Occipital lobe (tissue), 2 donors: ENCODE results near the gene GRK4. TPM values are rescaled to one million over a fixed set of nuclear protein-coding genes. Genes with fewer than 3 reads are reported as not detected.
A peak's percentile ranks its signal among the peaks of the same experiment; 100 is the strongest.
"Not testable (repeated sequence)": the region's sequence is repeated elsewhere in the genome, so short reads cannot be mapped to it uniquely, and the experiment has no call there.

ENCODE experiments used
- DNase-seq: peaks from one replicate; lab custom pipeline; 2025; lab: John Stamatoyannopoulos, UW
- total RNA-seq: library from RNA; depleted of rRNA; stranded (reverse); fragments of >200 nt; gene quantifications from one replicate; pipeline ENCODE4 v1.2.3, GENCODE V29; 2014

Gene GRK4
- total RNA-seq, 1 donor from 2014 or later = 53.8 TPM

DNA sequence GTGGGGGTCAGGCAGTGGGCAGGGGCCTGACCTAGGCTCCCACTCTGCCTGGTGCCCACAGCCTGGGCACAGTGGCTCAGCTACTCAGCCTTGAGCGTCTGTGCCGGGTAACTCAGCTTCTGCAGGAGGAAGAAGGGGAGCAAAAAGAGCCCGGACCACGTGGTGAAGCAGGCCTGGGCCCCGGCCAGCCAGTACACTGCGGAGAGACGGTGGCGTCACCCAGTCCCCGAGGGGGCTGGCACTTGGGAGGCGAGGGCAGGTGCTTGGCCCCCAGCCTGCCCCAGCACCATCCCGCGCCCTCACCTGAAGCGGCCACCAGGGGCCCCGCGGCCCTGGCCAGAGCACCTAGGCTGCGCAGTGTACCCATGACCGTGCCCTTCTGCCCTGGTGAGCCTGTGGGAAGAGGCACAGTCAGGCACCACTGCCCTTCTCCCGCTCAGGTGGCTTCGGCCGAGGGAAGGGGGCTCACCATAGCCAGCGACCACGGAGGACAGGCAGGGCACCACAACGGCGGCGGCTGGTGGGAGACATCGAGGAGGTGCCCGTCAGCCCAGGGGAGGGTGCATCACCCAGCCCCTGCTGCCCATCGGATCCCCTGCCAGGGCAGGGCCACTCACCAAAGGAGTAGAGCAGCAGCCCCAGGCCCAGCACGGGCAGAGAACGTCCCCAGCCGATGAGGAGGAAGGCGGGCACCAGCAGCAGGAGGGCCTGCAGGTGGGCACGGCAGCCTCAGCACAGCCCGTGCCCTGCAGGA, 32.4 kb upstream of the GRK4 start:
- DNase-seq = peak; percentile 37

DNA sequence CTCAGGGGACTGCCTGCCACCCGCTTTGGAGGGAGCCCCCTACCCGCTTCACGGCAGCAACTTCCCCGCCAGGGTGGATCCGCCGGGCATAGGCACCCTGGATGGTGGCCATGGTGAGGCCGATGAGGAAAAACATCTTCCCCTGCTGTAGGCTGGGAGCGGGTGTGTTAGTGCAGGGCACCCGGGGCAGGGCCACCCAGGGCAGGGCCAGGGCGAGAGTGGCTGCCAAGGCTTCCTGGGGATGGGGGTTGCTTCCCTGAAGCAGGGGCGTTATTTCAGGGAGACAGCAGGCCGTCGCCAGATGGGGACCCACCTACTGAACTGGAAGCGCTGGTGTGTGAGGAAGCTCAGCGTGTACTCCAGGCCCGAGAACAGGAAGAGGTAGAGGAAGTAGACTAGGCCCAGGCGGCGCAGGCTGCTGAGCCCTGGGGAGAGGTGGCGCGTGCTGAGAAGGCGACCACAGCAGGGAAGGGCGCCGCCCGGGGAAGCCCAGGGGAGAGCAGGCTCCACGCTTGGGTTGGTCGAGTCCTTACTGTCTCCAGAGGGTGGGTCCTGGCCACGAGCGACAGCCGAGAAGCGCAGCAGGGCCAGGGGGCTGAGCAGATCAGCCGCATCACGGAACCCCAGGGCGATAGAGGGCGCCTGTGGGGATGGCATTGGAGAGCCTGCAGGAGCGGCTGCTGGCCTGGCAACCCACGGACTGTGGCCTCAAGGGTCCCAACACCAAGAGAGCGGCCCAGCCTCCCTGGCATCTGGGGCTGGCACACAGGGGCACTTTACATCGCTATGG, 31.7 kb upstream of the GRK4 start:
- DNase-seq = no peak

DNA sequence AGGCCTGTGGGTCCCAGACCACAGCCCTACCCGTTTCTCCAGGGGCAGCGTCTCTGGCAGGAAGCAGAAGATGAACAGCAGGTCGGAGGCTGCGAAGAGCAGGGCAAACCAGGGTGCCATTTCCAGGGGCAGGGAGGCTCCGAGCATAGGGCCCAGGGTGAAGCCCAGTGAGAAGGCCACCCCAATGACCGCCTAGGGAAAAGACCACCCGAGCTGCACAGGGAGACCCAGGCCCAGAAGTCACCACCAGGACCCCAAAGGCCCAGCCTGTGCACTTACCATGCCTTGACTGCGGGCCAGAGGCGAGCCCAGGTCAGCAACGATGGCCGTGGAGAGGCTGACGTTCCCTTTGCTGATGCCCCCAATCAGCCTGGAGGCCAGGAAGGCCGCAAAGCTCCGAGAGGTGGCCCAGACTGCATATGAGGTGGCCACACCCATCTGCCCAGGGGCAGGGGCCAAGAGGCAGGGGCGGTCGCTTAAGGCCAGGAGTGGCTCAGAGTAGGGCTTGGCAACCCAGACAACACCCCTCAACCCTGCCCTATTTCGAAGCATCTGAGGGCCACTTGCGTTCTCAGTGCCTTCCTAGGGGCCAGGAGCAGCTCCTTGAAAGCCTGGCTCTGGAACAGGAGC, 30.9 kb upstream of the GRK4 start:
- no peak for DNase-seq

DNA sequence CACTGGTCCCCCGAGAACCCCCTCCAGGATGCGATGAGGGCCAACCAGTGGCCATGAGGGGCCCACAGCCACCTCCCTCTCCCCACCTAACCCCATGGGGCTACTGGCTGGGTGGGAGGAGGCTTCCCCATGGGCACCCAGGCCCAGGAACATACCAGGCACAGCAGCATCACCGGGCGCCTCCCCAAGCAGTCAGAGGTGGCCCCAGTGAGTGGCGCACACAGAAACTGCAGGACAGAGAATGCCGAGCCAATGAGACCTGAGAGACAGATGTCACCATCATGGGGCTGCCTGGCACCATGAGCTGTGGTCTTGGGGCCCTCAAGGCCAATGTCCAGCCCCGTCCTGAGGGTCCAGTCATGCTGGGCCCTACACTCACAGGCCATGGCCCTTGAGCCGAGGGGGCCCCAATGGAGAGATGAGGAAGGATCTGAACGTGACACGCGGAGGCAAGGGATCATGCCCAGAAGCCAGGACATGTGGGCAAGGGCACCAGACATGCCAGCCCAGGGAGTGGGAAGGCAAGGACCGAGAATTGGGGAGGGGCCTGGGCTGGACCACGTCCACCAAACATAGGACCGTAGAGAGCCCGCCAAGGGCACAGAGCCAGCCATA, 30.3 kb upstream of the GRK4 start:
- no peak for DNase-seq

DNA sequence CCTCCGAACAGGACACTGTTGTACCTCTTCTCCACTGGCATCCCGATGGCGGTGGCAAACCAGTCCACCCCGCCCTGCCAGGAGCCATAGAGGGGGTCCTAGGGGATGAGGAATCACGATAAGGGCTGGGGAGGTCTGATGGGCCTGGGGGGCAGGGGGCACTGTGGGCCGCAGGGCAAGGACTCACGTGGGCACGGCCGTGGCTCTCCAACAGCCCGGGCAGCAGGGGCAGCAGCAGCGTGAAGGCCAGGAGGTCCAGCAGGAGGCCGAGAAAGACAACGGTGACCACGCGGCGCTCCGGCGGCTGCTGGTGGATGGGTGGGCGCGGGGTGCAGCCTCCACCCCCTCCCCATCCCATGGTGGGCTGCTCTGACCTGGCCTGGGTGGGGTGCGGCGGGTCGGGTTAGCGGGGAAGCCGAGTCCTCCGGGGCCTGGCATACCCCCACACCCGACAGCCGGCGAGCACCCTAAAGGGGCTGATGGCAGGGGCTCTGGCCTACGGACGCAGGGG, 29.8 kb upstream of the GRK4 start:
- DNase-seq = no peak

DNA sequence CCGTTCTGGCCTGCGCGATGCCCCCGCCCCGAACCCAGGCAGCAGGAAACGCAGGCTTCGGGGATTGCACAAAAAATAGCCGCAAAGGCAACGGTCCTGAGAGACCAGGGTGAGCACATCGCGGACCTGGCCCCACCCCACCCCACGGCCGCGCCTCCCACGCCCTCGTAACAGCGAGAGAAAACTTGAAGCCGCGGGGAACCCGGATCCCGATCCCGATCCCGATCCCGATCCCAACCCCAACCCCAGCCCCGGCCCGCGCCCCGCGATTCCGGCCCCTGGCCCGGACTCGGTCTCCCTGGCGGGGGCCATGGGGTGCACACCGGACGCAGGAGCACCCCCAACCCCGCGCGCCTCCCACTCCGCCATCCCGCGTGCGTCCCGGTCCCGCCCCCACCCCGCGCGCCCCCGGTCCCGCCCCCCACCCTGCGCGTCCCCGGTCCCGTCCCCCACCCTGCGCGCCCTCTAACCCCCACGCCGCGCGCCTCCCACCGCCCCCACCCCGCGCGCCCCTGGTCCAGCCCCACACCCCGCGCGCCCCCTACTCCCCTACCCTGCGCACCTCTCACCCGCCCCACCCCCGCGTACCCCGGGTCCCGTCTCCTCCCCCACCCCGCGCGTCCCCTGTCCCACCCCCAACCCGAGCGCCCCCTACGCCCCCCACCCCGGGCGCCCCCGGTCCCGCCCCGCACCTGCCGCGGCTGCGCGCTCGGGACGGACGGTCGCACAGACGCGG, 29.1 kb upstream of the GRK4 start:
- no peak for DNase-seq

DNA sequence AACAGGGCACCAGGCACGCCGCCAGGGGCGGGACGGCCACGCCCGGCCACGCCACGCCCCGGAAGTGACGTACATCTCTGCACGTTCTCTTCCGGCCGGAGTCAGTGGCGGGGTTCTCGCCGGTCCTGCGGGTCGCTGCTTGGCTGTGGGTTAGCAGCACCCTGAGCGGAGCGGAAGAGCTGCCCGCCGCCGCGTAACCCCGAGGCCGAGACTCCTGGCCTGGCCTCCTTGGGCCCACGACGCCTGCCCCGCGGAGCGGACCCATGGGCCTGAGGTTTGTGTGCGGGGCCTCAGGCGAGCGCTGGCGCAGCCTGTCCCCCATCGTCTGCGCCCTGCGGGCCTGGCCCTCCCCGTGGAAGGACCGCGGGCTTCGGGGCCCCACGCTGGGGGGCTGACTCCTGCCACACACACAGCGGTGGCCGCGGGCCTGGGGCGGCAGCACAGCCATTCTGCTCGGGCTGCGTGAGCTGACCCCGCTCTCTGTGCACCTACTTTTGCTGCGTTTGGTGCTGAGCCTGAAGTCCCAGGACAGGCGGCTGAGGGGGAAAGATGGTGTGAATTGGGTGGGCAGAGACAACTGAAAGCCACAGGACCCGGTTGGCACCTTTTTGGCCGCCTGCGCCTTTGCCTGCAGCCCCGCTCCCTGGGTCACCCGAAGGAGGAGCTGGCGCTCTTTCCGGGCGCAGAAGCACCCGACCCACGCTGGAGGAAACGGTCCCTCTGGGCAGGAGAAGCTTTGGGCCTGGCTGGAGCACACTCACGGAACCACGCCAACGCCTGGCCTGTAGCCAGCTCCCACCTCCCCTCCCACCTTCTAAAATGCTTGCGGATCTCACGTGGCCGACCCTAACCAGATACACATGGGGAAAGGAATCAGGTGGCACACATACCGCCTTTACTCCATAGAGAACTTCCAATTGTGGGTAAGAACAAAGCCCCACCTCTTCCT, 28.3 kb upstream of the GRK4 start:
- DNase-seq = peak; percentile 72

DNA sequence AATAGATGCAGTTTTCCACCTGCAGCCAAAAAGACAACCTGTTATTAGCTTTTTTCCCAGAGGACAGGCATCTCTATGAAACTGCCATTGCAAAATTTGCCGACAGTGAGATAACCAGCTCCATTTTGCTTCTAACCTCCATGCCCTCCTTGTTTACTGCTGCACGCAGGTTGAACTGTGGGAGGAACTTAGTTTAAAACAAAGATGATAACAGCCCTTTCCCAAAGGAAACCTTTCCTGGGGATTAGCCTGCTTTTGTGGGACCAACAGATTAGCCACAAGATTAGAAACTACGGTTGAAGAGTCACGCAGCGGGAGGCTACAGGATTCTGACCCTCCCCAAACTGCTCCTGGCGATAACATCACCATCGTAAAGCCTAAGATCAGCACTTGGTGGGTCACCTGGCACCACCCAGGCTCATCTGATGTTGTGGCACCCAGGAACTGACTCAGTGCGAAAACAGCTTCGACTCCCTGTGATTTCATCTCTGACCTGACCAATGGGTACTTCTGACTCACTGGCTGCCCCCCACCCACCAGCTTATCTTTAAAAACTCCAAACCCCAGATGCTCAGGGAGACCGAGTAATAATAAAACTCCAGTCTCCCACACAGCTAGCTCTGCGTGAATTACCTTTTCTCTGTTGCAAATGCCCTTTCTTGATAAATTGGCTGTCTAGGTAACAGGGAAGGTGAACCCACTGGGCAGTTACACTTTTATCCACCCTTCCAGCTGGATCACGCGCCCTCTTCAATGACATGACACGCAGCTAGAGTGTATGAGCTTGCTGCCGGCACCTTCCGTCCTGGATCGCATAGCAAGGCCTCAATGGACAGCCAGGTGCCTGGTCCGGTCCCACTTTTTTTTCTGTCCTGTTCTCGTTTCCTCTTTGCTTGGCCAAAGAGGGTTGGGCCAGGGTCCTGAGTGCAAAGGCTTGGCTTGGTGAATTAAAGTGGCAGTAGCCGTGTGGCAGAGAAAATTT, 27.3 kb upstream of the GRK4 start:
- DNase-seq = no peak

DNA sequence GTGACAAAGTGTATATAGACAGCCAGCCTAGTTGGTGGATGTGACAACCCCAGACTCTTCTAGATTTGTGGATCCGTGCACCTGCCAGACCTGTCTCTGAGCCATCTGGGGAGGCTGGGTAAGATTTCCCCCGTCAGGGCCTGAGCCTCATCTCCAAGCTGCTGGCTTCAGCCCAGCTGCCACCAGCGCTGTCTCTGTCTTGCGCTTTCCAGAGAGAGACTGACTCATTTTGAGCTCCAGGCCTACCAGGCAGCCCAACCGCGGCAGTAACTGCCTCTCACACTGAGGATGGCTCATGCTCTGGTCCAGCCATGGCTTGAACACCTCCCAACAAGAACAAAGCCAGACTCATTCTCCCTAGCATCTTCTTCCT, 26.6 kb upstream of the GRK4 start:
- DNase-seq = peak; percentile 43

DNA sequence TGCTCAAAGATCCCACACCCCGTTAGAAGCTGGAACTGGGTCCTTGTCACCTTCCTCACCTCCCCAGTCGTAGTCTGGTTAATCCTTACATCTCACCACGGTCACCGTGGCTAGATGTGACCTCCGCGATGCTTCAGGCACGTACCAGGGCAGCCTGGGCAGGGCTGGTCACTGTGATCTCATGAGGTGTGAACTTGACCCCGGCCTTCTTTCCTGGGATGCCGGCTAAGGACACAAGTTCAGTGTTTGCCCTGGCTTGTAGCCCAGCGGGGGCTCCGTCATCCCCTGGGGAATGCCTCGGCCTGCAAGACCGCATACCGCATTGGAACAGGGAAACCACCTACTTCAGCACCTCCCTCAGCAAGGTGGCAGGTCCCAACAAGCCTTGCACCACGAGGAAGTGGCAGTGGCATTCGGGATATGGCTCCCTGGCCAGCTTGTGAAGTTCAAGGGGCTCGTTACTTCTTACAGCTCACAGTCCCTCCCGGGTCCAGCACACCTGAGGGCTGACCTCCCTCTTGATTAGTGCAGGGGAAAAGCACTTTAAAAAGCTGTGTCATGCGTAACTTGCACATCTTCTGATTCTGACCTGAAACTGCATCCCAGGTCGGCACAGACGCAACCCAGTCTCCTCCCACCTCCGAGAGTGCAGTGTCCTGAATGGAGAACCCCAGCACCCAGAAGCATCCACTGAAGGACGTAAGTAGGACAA, 26.1 kb upstream of the GRK4 start:
- no peak for DNase-seq

DNA sequence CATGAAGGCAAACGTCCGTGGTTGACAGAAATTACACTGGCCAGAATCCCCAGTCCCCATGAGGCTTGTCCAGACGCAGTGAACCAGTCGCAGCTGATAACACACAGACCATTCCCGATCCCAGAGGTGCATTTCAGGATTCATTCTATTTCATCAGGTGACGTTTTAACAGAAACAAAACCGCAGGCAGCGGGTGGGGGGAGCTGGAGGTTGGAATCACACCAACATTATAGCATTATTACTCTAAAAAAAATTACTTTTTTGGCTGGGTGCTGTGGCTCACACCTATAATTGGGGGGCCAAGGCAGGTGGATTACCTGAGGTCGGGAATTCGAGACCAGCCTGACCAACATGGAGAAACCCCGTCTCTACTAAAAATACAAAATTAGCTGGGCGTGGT, 25.4 kb upstream of the GRK4 start:
- DNase-seq = no peak

DNA sequence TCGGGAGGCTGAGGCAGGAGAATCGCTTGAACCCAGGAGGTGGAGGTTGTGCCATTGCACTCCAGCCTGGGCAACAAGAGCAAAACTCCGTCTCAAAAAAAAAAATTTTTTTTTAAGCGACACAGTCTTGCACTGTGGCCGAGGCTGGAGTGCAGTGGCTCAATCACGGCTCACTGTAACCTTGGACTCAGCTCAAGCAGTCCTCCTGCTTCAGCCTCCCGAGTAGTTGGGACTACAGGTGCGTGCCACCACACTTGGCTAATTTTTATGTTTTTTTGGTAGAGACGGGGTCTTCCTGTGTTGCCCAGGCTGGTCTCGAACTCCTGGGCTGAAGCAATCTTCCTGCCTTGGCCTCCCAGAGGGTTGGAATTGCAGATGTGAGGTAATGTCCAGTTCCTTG, 25.0 kb upstream of the GRK4 start:
- not testable (repeated sequence) for DNase-seq

DNA sequence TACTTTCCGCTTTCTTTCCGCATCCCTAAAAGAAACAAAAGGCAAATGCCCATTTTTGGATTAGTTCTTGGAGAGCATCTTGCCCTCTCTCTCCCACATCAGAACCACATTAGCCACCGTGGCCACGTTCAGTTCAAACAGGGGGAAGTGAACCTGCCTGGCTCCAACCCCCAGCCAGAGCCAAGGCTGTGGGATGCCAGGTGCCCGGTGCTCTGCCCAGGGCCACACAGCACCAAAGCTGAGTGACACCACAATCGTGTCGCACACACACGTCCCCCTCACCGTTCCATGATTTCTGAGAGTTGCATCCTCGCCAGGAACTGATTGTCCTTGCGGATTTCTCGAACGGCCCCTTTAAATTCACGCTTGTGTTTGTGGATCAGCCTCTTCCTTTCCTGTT, 24.5 kb upstream of the GRK4 start:
- DNase-seq = no peak

DNA sequence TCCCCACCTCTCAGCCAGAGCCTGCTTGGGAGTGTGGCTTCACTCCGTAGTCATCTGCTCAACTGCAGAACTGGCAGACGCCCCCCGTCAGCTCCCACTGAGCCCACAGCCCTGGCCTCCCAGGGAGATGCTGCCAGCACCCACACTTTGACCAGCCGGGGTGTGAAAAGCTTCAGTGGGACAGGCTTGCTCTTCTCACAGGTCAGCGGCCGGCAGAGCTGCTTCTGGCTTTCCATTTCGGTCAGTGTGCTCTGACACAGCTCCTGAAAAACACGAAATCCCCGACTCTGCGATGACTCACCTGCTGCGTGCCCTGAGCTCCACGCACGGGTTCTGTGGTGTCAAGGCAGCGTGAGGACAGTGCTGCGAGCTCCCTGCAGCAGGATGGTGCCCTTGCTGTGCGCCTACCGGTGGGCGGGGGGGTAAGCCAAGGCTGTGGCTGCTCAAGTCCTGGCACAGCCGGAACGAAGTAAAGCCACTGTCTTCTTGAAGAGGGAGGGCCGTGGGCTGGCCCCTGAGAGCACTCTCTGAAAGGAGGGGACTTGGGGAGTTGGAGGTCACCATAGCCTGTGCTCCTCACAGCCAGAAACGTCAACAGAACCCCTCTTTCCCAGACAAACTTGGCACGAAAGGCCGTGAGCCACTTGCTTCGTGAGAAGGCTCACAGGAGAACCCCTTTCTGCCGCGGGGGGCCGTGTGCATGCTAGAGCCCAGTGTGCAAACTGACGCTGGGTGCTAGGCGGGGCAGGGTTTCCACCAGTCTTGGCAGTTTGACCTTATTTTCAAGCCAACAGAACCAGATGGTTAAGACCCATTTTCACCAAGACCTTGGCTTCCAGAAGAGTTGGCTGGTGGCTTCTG, 23.8 kb upstream of the GRK4 start:
- no peak for DNase-seq

DNA sequence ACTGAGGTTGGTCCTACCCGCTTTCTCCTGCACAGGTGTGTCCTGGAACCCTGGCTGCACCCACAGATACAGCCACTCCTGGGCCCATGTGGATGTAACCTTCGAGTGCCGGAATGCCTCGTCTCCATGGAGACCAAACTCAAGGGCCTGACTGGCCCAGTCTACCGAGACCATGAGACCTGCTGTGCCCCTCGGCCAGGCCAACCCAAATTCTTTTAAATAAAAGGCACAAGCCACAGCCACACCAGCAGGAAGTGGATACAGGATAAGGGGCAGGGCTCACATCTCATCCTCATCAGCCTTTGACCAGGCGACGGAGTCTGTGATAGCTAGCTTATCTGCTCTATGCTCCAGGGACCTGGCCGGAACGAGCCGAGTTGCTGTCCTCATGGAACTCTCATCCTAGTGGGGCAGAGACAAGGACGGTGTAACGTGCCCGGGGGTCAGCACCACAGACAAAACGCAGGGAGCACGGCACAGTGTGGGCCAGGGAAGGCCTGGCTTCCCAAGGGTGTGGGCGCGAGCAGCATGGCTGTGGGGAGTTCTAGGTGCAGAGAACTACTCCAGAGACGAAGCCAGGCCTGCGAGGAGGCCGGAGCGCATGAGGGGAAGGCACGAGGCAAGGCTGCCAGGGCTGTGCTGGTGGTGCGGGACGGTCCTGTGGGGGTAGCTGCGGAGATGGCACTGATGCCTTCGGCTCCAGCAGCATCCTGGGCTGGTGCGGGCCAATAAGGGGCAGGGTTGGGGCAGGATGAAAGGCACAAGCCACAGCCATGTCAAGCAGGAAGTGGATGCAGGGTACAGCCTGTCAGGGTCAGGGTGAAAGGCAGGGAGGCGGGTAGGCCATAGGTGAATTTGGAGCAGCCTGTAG, 22.9 kb upstream of the GRK4 start:
- no peak for DNase-seq
